Activated B cell treated with CpG ODN at 0.5 μM for 24 hours (primary cell): Measurements from ENCODE around the gene DPM2. TPM values are rescaled to one million over a fixed set of nuclear protein-coding genes. Genes with fewer than 3 reads are reported as not detected.

Experiments used
- ATAC-seq: fragments of 200-7000 bp; cut with Tn5 transposase; one replicate; pipeline ENCODE4 v1.10.0; 2021; ENCODE audit warnings: low read depth, mild to moderate bottlenecking, moderate library complexity
- CTCF ChIA-PET: fragments of 350-600 bp; sonication (Branson Sonifier 250); formaldehyde crosslinking; loops from one replicate; lab custom pipeline; 2021; ENCODE audit warnings: antibody characterized with exemption; lab: Charles Lee
- POLR2A ChIA-PET: fragments of 350-600 bp; sonication (Branson Sonifier 250); formaldehyde crosslinking; loops from one replicate; lab custom pipeline; 2021; ENCODE audit warnings: antibody characterized with exemption; lab: Charles Lee
- DNase-seq: peaks from one replicate; pipeline ENCODE4 v3.0.0; 2022
- H3K27ac Mint-ChIP-seq: one replicate; pipeline ENCODE4 v1.8.0; 2020; ENCODE audit warnings: mixed read lengths
- H3K27me3 Mint-ChIP-seq: one replicate; pipeline ENCODE4 v1.8.0; 2021; ENCODE audit warnings: mixed read lengths
- H3K36me3 Mint-ChIP-seq: one replicate; pipeline ENCODE4 v1.8.0; 2021; ENCODE audit warnings: low read depth, mixed read lengths
- H3K4me1 Mint-ChIP-seq: one replicate; pipeline ENCODE4 v1.8.0; 2021; ENCODE audit warnings: mixed read lengths
- H3K4me3 Mint-ChIP-seq: one replicate; pipeline ENCODE4 v1.8.0; 2020; ENCODE audit warnings: mild to moderate bottlenecking, mixed read lengths
- H3K9me3 Mint-ChIP-seq: one replicate; pipeline ENCODE4 v1.8.0; 2020; ENCODE audit warnings: mixed read lengths
- intact Hi-C: fragments of 100-400 bp; cut with micrococcal nuclease; formaldehyde crosslinking; loops from one replicate; pipeline ENCODE4 v1.15.1; 2024
- total RNA-seq: library from RNA; stranded (reverse); gene quantifications from 2 replicates; pipeline ENCODE4 v1.2.3, GENCODE V29; 2022
- TF ChIP-seq, protein P1 (sequence below): fragments of 200-600 bp; IDR thresholded peaks from one replicate; pipeline ENCODE4 v1.8.0; 2022; ENCODE audit warnings: antibody characterized with exemption, mild to moderate bottlenecking

Gene DPM2
- total RNA-seq, 1 donor from 2014 or later, result 50.6 TPM

- H3K4me1 Mint-ChIP-seq, result peaks cover 41% of the 10 kb centered on the region
- ATAC-seq (no peak), DNase-seq (no peak)
- no peaks in the 10 kb centered on the region for H3K36me3 Mint-ChIP-seq
- intact Hi-C loops, result no loop called here
- H3K27ac Mint-ChIP-seq, result no peak overlapping the region
- TF ChIP-seq, protein P1, sequence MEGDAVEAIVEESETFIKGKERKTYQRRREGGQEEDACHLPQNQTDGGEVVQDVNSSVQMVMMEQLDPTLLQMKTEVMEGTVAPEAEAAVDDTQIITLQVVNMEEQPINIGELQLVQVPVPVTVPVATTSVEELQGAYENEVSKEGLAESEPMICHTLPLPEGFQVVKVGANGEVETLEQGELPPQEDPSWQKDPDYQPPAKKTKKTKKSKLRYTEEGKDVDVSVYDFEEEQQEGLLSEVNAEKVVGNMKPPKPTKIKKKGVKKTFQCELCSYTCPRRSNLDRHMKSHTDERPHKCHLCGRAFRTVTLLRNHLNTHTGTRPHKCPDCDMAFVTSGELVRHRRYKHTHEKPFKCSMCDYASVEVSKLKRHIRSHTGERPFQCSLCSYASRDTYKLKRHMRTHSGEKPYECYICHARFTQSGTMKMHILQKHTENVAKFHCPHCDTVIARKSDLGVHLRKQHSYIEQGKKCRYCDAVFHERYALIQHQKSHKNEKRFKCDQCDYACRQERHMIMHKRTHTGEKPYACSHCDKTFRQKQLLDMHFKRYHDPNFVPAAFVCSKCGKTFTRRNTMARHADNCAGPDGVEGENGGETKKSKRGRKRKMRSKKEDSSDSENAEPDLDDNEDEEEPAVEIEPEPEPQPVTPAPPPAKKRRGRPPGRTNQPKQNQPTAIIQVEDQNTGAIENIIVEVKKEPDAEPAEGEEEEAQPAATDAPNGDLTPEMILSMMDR, result no peak
- peaks cover 4% of the 10 kb centered on the region for H3K27me3 Mint-ChIP-seq
- H3K4me3 Mint-ChIP-seq, result no peak overlapping the region
- ChIA-PET POLR2A (interaction anchor here (1.1 to 12.0 kb wide), 3 partner anchors 14 to 188 kb away, joined by 3 to 457 read pairs (median 3); partner anchors contain the start of genes DPM2, ST6GALNAC6 and TOR2A), CTCF (interaction anchor here (1.1 to 5.5 kb wide), 4 partner anchors 53 to 334 kb away, joined by 3 to 48 read pairs (median 28); partner anchors contain the start of gene TOR2A)
- H3K9me3 Mint-ChIP-seq, result no peaks in the 10 kb centered on the region
These were observed 14.6 kb downstream of the DPM2 start for GRCh38 chr9:127923046-127923445.

GRCh38 chr9:127921557-127922120 is 16.0 kb downstream of the DPM2 start:
- Mint-ChIP-seq H3K9me3 (no peaks in the 10 kb centered on the region), H3K36me3 (peaks cover 2% of the 10 kb centered on the region), H3K27ac (peak overlapping the region; percentile 50), H3K27me3 (peaks cover 4% of the 10 kb centered on the region), H3K4me3 (no peak overlapping the region), H3K4me1 (peaks cover 43% of the 10 kb centered on the region)
- intact Hi-C loops, result loop anchor here (1.0 to 2.0 kb wide), 7 partner anchors 51 to 981 kb away; partner anchors contain the start of genes CDK9 and TOR2A
- DNase-seq, result peak; percentile 75
- TF ChIP-seq, protein P1, result peak; percentile 97
- ChIA-PET CTCF (interaction anchor here (0.6 to 5.5 kb wide), 27 partner anchors 9 to 708 kb away, joined by 3 to 48 read pairs (median 5); partner anchors contain the start of genes DPM2, PIP5KL1 and TOR2A), POLR2A (interaction anchor here (0.5 to 12.0 kb wide), 4 partner anchors 9 to 187 kb away, joined by 4 to 457 read pairs (median 10); partner anchors contain the start of genes PIP5KL1, ST6GALNAC6 and TOR2A)
- peak; percentile 12 for ATAC-seq

- POLR2A ChIA-PET, result interaction anchor here (1.1 to 12.0 kb wide), 5 partner anchors 9 to 186 kb away, joined by 3 to 457 read pairs (median 7); partner anchors contain the start of genes PIP5KL1, ST6GALNAC6 and TOR2A
- intact Hi-C loops, result loop anchor here (1.0 to 2.0 kb wide), 7 partner anchors 50 to 980 kb away; partner anchors contain the start of genes CDK9 and TOR2A
- DNase-seq (no peak), ATAC-seq (no peak)
- TF ChIP-seq, protein P1, result no peak
- Mint-ChIP-seq H3K4me1 (peaks cover 43% of the 10 kb centered on the region), H3K4me3 (no peak overlapping the region), H3K27me3 (peaks cover 4% of the 10 kb centered on the region), H3K9me3 (no peaks in the 10 kb centered on the region), H3K36me3 (peaks cover 6% of the 10 kb centered on the region), H3K27ac (no peak overlapping the region)
- CTCF ChIA-PET, result interaction anchor here (0.6 to 5.5 kb wide), 27 partner anchors 8 to 707 kb away, joined by 3 to 48 read pairs (median 5); partner anchors contain the start of genes DPM2, PIP5KL1 and TOR2A
These were observed 16.9 kb downstream of the DPM2 start for GRCh38 chr9:127920794-127921193.

- TF ChIP-seq, protein P1, result no peak
- Mint-ChIP-seq H3K36me3 (peaks cover 13% of the 10 kb centered on the region), H3K4me3 (no peak overlapping the region), H3K27me3 (peaks cover 4% of the 10 kb centered on the region), H3K27ac (peak overlapping the region; percentile 95), H3K4me1 (peaks cover 57% of the 10 kb centered on the region), H3K9me3 (no peaks in the 10 kb centered on the region)
- DNase-seq, result no peak
- CTCF ChIA-PET, result interaction anchor here (0.6 to 4.2 kb wide), 6 partner anchors 37 to 334 kb away, joined by 3 to 29 read pairs (median 6); partner anchors contain the start of gene TOR2A
- POLR2A ChIA-PET, result interaction anchor here (0.5 to 12.0 kb wide), 6 partner anchors 17 to 182 kb away, joined by 3 to 457 read pairs (median 4); partner anchors contain the start of gene ST6GALNAC6
- intact Hi-C loops, result no loop called here
- no peak for ATAC-seq
These were observed 18.3 kb downstream of the DPM2 start for GRCh38 chr9:127919253-127919815.
